ENCODE data around the gene RPS27A.
"Not testable (repeated sequence)": the region's sequence is repeated elsewhere in the genome, so short reads cannot be mapped to it uniquely, and the experiment has no call there.

RPS27A gene

DNA sequence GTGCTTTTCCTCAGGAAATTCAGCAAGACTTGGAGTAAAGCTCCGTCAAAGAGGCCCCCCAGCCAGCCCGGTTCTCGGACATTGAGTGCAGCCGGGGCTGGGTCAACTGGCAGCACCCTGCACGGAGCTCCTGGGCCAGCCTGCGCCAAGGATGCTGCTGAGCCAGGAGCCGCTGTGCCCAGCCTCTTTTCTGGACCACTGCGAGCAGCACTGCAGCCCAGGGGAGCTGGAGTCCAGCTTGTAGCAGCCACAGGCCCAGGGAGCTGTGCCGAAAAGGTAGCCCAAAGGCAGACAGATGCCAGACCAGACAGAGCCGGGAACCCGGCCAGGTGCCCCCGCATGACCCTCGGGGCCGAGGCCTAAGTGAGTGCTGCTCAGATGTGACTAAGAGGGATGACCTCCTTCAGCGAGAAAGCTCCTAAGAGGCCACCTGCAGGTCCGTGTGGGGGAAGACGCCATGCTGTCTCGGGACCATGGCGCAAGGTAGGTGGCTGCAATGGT, 7.7 kb upstream of the RPS27A start:
- no peak for ATAC-seq
- no peak for TF ChIP-seq BACH2 (CRISPR knock-in tag; IDR thresholded peaks at IDR 0.05; ENCODE audit: borderline replicate concordance)
- no peak for TF ChIP-seq ZNF565 (CRISPR knock-in tag; conservative IDR thresholded peaks at IDR 0.05; ENCODE audit: low read depth)
- no peak for TF ChIP-seq CSDC2 (CRISPR knock-in tag; IDR thresholded peaks at IDR 0.05)
- no peak for TF ChIP-seq RARB (CRISPR knock-in tag; IDR thresholded peaks at IDR 0.05)
- TF ChIP-seq ZNF70 (CRISPR knock-in tag; IDR thresholded peaks at IDR 0.05), result no peak
- no peak for TF ChIP-seq ZFP30 (CRISPR knock-in tag; IDR thresholded peaks at IDR 0.05)
- TF ChIP-seq, protein P1, sequence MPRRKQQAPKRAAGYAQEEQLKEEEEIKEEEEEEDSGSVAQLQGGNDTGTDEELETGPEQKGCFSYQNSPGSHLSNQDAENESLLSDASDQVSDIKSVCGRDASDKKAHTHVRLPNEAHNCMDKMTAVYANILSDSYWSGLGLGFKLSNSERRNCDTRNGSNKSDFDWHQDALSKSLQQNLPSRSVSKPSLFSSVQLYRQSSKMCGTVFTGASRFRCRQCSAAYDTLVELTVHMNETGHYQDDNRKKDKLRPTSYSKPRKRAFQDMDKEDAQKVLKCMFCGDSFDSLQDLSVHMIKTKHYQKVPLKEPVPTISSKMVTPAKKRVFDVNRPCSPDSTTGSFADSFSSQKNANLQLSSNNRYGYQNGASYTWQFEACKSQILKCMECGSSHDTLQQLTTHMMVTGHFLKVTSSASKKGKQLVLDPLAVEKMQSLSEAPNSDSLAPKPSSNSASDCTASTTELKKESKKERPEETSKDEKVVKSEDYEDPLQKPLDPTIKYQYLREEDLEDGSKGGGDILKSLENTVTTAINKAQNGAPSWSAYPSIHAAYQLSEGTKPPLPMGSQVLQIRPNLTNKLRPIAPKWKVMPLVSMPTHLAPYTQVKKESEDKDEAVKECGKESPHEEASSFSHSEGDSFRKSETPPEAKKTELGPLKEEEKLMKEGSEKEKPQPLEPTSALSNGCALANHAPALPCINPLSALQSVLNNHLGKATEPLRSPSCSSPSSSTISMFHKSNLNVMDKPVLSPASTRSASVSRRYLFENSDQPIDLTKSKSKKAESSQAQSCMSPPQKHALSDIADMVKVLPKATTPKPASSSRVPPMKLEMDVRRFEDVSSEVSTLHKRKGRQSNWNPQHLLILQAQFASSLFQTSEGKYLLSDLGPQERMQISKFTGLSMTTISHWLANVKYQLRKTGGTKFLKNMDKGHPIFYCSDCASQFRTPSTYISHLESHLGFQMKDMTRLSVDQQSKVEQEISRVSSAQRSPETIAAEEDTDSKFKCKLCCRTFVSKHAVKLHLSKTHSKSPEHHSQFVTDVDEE (CRISPR knock-in tag; IDR thresholded peaks at IDR 0.05), result no peak
- TF ChIP-seq ESRRG (CRISPR knock-in tag; IDR thresholded peaks at IDR 0.05), result no peak
- no peak for TF ChIP-seq ZC3H10 (CRISPR knock-in tag; IDR thresholded peaks at IDR 0.05)
- TF ChIP-seq ZNF8 (CRISPR knock-in tag; IDR thresholded peaks at IDR 0.05), result no peak
- TF ChIP-seq ARNTL (CRISPR knock-in tag; IDR thresholded peaks at IDR 0.05; ENCODE audit: borderline replicate concordance, low read depth), result no peak
- TF ChIP-seq TCF4 (CRISPR knock-in tag; IDR thresholded peaks at IDR 0.05; ENCODE audit: borderline replicate concordance), result no peak
- no peak for TF ChIP-seq OSR1 (CRISPR knock-in tag; IDR thresholded peaks at IDR 0.05)
- no peak for TF ChIP-seq ISL1 (CRISPR knock-in tag; IDR thresholded peaks at IDR 0.05)
- TF ChIP-seq GLIS3 (CRISPR knock-in tag; IDR thresholded peaks at IDR 0.05), result no peak
- no peak for TF ChIP-seq ZFP3 (CRISPR knock-in tag; IDR thresholded peaks at IDR 0.05)

DNA sequence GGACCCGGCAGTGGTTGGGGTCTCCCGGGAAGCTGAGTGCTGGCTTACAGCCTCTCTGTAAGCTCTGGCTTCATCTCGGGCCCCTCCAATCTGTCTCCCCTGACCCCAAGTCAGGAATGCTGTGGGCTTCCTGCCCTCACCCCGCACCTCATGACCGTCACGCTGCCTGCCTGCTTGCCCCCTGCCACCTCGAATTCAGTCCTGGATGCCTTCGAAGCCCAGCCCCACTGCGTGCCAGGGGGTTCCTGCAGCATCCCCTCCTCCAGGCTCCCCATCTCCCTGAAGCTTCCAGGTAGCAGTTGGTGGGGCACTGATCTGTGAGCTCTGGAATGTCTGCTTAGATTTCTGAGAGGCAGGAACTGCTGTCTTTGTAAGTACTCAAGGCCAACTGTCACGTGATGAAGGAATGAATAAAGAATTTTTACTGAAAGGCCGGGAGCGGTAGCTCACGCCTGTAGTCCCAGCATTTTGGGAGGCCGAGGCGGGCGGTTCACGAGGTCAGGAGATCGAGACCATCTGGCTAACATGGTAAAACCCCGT, 6.9 kb upstream of the RPS27A start:
- no peak for ATAC-seq
- TF ChIP-seq RARB (CRISPR knock-in tag; IDR thresholded peaks at IDR 0.05) (no peak), ZFP3 (CRISPR knock-in tag; IDR thresholded peaks at IDR 0.05) (no peak), CSDC2 (CRISPR knock-in tag; IDR thresholded peaks at IDR 0.05) (no peak), ISL1 (CRISPR knock-in tag; IDR thresholded peaks at IDR 0.05) (no peak), TOX (CRISPR knock-in tag; IDR thresholded peaks at IDR 0.05; ENCODE audit: borderline replicate concordance) (no peak), ZNF8 (CRISPR knock-in tag; IDR thresholded peaks at IDR 0.05) (no peak), ZNF70 (CRISPR knock-in tag; IDR thresholded peaks at IDR 0.05) (no peak), BACH2 (CRISPR knock-in tag; IDR thresholded peaks at IDR 0.05; ENCODE audit: borderline replicate concordance) (no peak), ZFP30 (CRISPR knock-in tag; IDR thresholded peaks at IDR 0.05) (no peak), TCF4 (CRISPR knock-in tag; IDR thresholded peaks at IDR 0.05; ENCODE audit: borderline replicate concordance) (no peak), ZNF565 (CRISPR knock-in tag; conservative IDR thresholded peaks at IDR 0.05; ENCODE audit: low read depth) (no peak), ESRRG (CRISPR knock-in tag; IDR thresholded peaks at IDR 0.05) (no peak)
- TF ChIP-seq, protein P1 (CRISPR knock-in tag; IDR thresholded peaks at IDR 0.05), result no peak
- TF ChIP-seq, protein P2, sequence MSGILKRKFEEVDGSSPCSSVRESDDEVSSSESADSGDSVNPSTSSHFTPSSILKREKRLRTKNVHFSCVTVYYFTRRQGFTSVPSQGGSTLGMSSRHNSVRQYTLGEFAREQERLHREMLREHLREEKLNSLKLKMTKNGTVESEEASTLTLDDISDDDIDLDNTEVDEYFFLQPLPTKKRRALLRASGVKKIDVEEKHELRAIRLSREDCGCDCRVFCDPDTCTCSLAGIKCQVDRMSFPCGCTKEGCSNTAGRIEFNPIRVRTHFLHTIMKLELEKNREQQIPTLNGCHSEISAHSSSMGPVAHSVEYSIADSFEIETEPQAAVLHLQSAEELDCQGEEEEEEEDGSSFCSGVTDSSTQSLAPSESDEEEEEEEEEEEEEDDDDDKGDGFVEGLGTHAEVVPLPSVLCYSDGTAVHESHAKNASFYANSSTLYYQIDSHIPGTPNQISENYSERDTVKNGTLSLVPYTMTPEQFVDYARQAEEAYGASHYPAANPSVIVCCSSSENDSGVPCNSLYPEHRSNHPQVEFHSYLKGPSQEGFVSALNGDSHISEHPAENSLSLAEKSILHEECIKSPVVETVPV (CRISPR knock-in tag; IDR thresholded peaks at IDR 0.05), result no peak
- TF ChIP-seq, protein P3, sequence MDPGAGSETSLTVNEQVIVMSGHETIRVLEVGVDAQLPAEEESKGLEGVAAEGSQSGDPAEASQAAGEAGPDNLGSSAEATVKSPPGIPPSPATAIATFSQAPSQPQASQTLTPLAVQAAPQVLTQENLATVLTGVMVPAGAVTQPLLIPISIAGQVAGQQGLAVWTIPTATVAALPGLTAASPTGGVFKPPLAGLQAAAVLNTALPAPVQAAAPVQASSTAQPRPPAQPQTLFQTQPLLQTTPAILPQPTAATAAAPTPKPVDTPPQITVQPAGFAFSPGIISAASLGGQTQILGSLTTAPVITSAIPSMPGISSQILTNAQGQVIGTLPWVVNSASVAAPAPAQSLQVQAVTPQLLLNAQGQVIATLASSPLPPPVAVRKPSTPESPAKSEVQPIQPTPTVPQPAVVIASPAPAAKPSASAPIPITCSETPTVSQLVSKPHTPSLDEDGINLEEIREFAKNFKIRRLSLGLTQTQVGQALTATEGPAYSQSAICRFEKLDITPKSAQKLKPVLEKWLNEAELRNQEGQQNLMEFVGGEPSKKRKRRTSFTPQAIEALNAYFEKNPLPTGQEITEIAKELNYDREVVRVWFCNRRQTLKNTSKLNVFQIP (CRISPR knock-in tag; IDR thresholded peaks at IDR 0.05; ENCODE audit: borderline replicate concordance, low read depth), result no peak

DNA sequence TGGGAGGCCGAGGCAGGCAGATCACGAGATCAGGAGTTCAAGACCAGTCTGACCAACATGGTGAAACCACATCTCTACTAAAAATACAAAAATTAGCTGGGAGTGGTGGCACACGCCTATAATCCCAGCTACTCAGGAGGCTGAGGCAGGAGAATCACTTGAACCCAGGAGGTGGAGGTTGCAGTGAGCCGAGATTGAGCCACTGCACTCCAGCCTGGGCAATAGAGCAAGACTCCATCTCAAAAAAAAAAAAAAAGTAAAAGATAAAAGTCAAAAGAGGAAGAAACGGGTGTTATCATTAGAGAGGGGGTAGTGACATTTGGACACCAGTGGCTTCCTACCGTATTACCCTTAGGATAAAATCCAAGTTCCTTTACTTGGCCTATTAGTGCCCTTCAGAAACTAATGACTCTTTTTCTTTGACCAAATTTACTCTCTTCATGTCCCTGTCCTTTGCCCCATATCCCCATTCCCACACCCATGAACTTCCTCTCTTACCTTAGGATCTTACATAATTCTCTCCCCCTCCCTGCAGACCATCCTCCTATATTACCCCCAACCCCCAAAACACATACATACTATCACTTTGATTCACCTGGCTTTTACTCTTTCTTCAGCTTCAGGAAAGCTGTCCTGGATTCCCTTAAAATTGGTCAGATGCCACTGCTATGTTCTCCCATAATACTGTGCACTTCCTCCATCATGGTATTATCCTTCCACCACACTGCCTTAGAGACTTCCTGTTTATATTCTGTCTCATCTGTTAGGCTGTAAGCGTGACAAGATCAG, 4.9 kb upstream of the RPS27A start:
- ATAC-seq, result not testable (repeated sequence)
